Epithelial cell of proximal tubule (primary cell): Measurements from ENCODE around the gene ANKRD44. TPM values are rescaled to one million over a fixed set of nuclear protein-coding genes. Genes with fewer than 3 reads are reported as not detected.

Source experiments
- DNase-seq: peaks from one replicate; pipeline ENCODE4 v3.0.0-alpha.2; 2011; ENCODE audit warnings: low read depth
- H3K4me3 ChIP-seq: 2 replicates; pipeline ENCODE4 v1.5.1; 2011; ENCODE audit warnings: low read depth, mild to moderate bottlenecking, low read length
- CTCF ChIP-seq: conservative IDR thresholded peaks from 2 replicates; pipeline ENCODE4 v1.5.1; 2012; ENCODE audit warnings: low read depth, mild to moderate bottlenecking, low read length
- total RNA-seq: library from RNA; depleted of rRNA; stranded (reverse); fragments of >200 nt; gene quantifications from 2 replicates; pipeline ENCODE4 v1.2.3, GENCODE V29; 2015

Gene ANKRD44
- total RNA-seq, 1 donor from 2014 or later, result 1.7 TPM

- no peak for TF ChIP-seq CTCF
- no peak for DNase-seq
These were observed 11.6 kb upstream of the ANKRD44 start for GRCh38 chr2:197322143-197322542.

GRCh38 chr2:197315371-197315770, 4.8 kb upstream of the ANKRD44 start:
- no peak overlapping the region for H3K4me3 ChIP-seq
- no peak for DNase-seq
- no peak for TF ChIP-seq CTCF

More at GRCh38 chr2:197322143-197322542, 11.6 kb upstream of the ANKRD44 start:
- no peak overlapping the region for H3K4me3 ChIP-seq

GRCh38 chr2:197312186-197312585, 1.6 kb upstream of the ANKRD44 start:
- no peak for DNase-seq
- TF ChIP-seq CTCF, result no peak
- H3K4me3 ChIP-seq, result no peak overlapping the region

GRCh38 chr2:197311421-197312033, 947 bp upstream of the ANKRD44 start:
- peak overlapping the region; percentile 77 for H3K4me3 ChIP-seq
- no peak for TF ChIP-seq CTCF
- no peak for DNase-seq

GRCh38 chr2:197310987-197311420, 424 bp upstream of the ANKRD44 start:
- TF ChIP-seq CTCF, result no peak
- H3K4me3 ChIP-seq, result peak overlapping the region; percentile 77
- DNase-seq, result no peak

GRCh38 chr2:197309691-197310231, 819 bp downstream of the ANKRD44 start:
- TF ChIP-seq CTCF, result no peak
- no peak for DNase-seq
- peak overlapping the region; percentile 77 for H3K4me3 ChIP-seq
